IgD-negative memory B cell (primary cell): ENCODE measurements around the gene SCAMP5. TPM values are rescaled to one million over a fixed set of nuclear protein-coding genes. Genes with fewer than 3 reads are reported as not detected.
A peak's percentile ranks its signal among the peaks of the same experiment; 100 is the strongest.

Experiments
- H3K27ac Mint-ChIP-seq, 3 donors: one replicate each; pipeline ENCODE4 v1.8.0; 2020 to 2022; ENCODE audit warnings: mild to moderate bottlenecking in 3 of 3, mixed read lengths in 3 of 3, moderate library complexity in 1 of 3
- H3K27me3 Mint-ChIP-seq: one replicate; pipeline ENCODE4 v1.8.0; 2021; ENCODE audit warnings: mixed read lengths
- H3K36me3 Mint-ChIP-seq: one replicate; pipeline ENCODE4 v1.8.0; 2020; ENCODE audit warnings: mild to moderate bottlenecking, mixed read lengths
- H3K4me1 Mint-ChIP-seq, 3 donors: one replicate each; pipeline ENCODE4 v1.8.0; 2020 to 2022; ENCODE audit warnings: mixed read lengths in 3 of 3, mild to moderate bottlenecking in 1 of 3
- H3K4me3 Mint-ChIP-seq, 4 donors: one replicate each; pipeline ENCODE4 v1.8.0; 2020 to 2022; ENCODE audit warnings: mild to moderate bottlenecking in 4 of 4, mixed read lengths in 4 of 4, moderate library complexity in 3 of 4
- H3K9me3 Mint-ChIP-seq, 3 donors: one replicate each; pipeline ENCODE4 v1.8.0; 2020 to 2021; ENCODE audit warnings: mixed read lengths in 3 of 3, mild to moderate bottlenecking in 1 of 3
- polyA plus RNA-seq: library from polyadenylated mRNA; unstranded; fragments of 300-500 nt; fragmentation: Illumina TruSeq; gene quantifications from one replicate; pipeline ENCODE4 v1.2.3, GENCODE V29; 2021

The SCAMP5 gene
- polyA plus RNA-seq, 1 donor from 2014 or later: 0.24 TPM

GRCh38 chr15:75023181-75023871, 28.0 kb downstream of the SCAMP5 start, which contains the start of gene PPCDC:
Gene PPCDC, plus strand, starts transcription at chr15:75023590. Its CDS starts 4,729 bp downstream, at chr15:75028319.
- peak within 1 kb of the TSS; percentile 77 to 93 (median 83) for H3K27ac Mint-ChIP-seq

GRCh38 chr15:75023872-75024636, 28.7 kb downstream of the SCAMP5 start:
- Mint-ChIP-seq H3K9me3 (no peaks in the 10 kb centered on the region), H3K27ac (peak overlapping the region; percentile 59 to 93 (median 77)), H3K4me3 (peak overlapping the region; percentile 88 to 99 (median 96)), H3K27me3 (peaks cover 2% of the 10 kb centered on the region), H3K4me1 (peaks cover 14 to 20% (median 19%) of the 10 kb centered on the region in 3 donors), H3K36me3 (peaks cover 2% of the 10 kb centered on the region)

More at GRCh38 chr15:75023181-75023871, 28.0 kb downstream of the SCAMP5 start, which contains the start of gene PPCDC:
- H3K36me3 Mint-ChIP-seq: peaks cover 2% of the 10 kb centered on the region
- peaks cover 14 to 20% (median 18%) of the 10 kb centered on the region in 3 donors for H3K4me1 Mint-ChIP-seq
- peak within 1 kb of the TSS; percentile 88 to 99 (median 96) for H3K4me3 Mint-ChIP-seq
- peaks cover 7% of the 10 kb centered on the region for H3K27me3 Mint-ChIP-seq
- H3K9me3 Mint-ChIP-seq: no peaks in the 10 kb centered on the region

- H3K27ac Mint-ChIP-seq: peak overlapping the region in 2 of 3 donors; percentile 10 to 20
- H3K4me1 Mint-ChIP-seq: peaks cover 19 to 24% (median 24%) of the 10 kb centered on the region in 3 donors
- no peaks in the 10 kb centered on the region for H3K27me3 Mint-ChIP-seq
- H3K36me3 Mint-ChIP-seq: peaks cover 4% of the 10 kb centered on the region
- H3K9me3 Mint-ChIP-seq: no peaks in the 10 kb centered on the region
- peak overlapping the region; percentile 28 to 98 (median 86) for H3K4me3 Mint-ChIP-seq
Observed at GRCh38 chr15:75025107-75025506, 29.7 kb downstream of the SCAMP5 start.

- Mint-ChIP-seq H3K27me3 (no peaks in the 10 kb centered on the region), H3K27ac (peak overlapping the region in 2 of 3 donors; percentile 10 to 20), H3K4me1 (peaks cover 19 to 24% (median 24%) of the 10 kb centered on the region in 3 donors), H3K4me3 (peak overlapping the region in 3 of 4 donors; percentile 83 to 98 (median 88)), H3K36me3 (peaks cover 4% of the 10 kb centered on the region), H3K9me3 (no peaks in the 10 kb centered on the region)
Observed at GRCh38 chr15:75025548-75026260, 30.3 kb downstream of the SCAMP5 start.

GRCh38 chr15:75027551-75027950, 32.2 kb downstream of the SCAMP5 start:
- Mint-ChIP-seq H3K9me3 (no peaks in the 10 kb centered on the region), H3K4me1 (peaks cover 24 to 31% (median 29%) of the 10 kb centered on the region in 3 donors), H3K36me3 (peaks cover 4% of the 10 kb centered on the region), H3K27me3 (no peaks in the 10 kb centered on the region), H3K27ac (no peak overlapping the region), H3K4me3 (peak overlapping the region in 1 of 4 donors; percentile 13)

- no peaks in the 10 kb centered on the region for H3K27me3 Mint-ChIP-seq
- peak overlapping the region in 1 of 4 donors; percentile 59 for H3K4me3 Mint-ChIP-seq
- peaks cover 4% of the 10 kb centered on the region for H3K36me3 Mint-ChIP-seq
- H3K27ac Mint-ChIP-seq: peak overlapping the region in 1 of 3 donors; percentile 74
- H3K4me1 Mint-ChIP-seq: peaks cover 22 to 26% (median 23%) of the 10 kb centered on the region in 3 donors
- H3K9me3 Mint-ChIP-seq: no peaks in the 10 kb centered on the region
Observed at GRCh38 chr15:75028991-75029377, 33.6 kb downstream of the SCAMP5 start.

GRCh38 chr15:75029378-75030022, 34.1 kb downstream of the SCAMP5 start:
- peak overlapping the region in 2 of 3 donors; percentile 33 to 74 for H3K27ac Mint-ChIP-seq
- no peaks in the 10 kb centered on the region for H3K9me3 Mint-ChIP-seq
- no peaks in the 10 kb centered on the region for H3K27me3 Mint-ChIP-seq
- H3K36me3 Mint-ChIP-seq: peaks cover 4% of the 10 kb centered on the region
- H3K4me3 Mint-ChIP-seq: peak overlapping the region in 3 of 4 donors; percentile 40 to 59 (median 47)
- H3K4me1 Mint-ChIP-seq: peaks cover 18 to 23% (median 23%) of the 10 kb centered on the region in 3 donors

GRCh38 chr15:75030023-75030413, 34.7 kb downstream of the SCAMP5 start:
- Mint-ChIP-seq H3K4me1 (peaks cover 16 to 22% (median 17%) of the 10 kb centered on the region in 3 donors), H3K36me3 (peaks cover 4% of the 10 kb centered on the region), H3K9me3 (no peaks in the 10 kb centered on the region), H3K27me3 (no peaks in the 10 kb centered on the region), H3K4me3 (no peak overlapping the region), H3K27ac (no peak overlapping the region)

GRCh38 chr15:75030424-75030823, 35.1 kb downstream of the SCAMP5 start:
- H3K4me1 Mint-ChIP-seq: peaks cover 12 to 18% (median 13%) of the 10 kb centered on the region in 3 donors
- no peak overlapping the region for H3K4me3 Mint-ChIP-seq
- no peaks in the 10 kb centered on the region for H3K9me3 Mint-ChIP-seq
- no peaks in the 10 kb centered on the region for H3K27me3 Mint-ChIP-seq
- peak overlapping the region in 1 of 3 donors; percentile 39 for H3K27ac Mint-ChIP-seq
- H3K36me3 Mint-ChIP-seq: peaks cover 4% of the 10 kb centered on the region

GRCh38 chr15:75031848-75032247, 36.5 kb downstream of the SCAMP5 start:
- Mint-ChIP-seq H3K9me3 (no peaks in the 10 kb centered on the region), H3K27me3 (no peaks in the 10 kb centered on the region), H3K4me1 (peaks cover 11 to 13% (median 12%) of the 10 kb centered on the region in 3 donors), H3K27ac (no peak overlapping the region), H3K36me3 (peaks cover 4% of the 10 kb centered on the region), H3K4me3 (peak overlapping the region in 1 of 4 donors; percentile 25)

GRCh38 chr15:75032395-75032794, 37.0 kb downstream of the SCAMP5 start:
- Mint-ChIP-seq H3K27me3 (no peaks in the 10 kb centered on the region), H3K27ac (no peak overlapping the region), H3K9me3 (no peaks in the 10 kb centered on the region), H3K4me1 (peaks cover 11 to 13% (median 12%) of the 10 kb centered on the region in 3 donors), H3K36me3 (peaks cover 4% of the 10 kb centered on the region), H3K4me3 (no peak overlapping the region)

GRCh38 chr15:75033809-75034208, 38.4 kb downstream of the SCAMP5 start:
- H3K27ac Mint-ChIP-seq: no peak overlapping the region
- H3K36me3 Mint-ChIP-seq: peaks cover 5% of the 10 kb centered on the region
- H3K4me1 Mint-ChIP-seq: peaks cover 11 to 12% (median 11%) of the 10 kb centered on the region in 3 donors
- H3K9me3 Mint-ChIP-seq: no peaks in the 10 kb centered on the region
- no peak overlapping the region for H3K4me3 Mint-ChIP-seq
- H3K27me3 Mint-ChIP-seq: no peaks in the 10 kb centered on the region

GRCh38 chr15:75034615-75035014, 39.3 kb downstream of the SCAMP5 start:
- H3K9me3 Mint-ChIP-seq: no peaks in the 10 kb centered on the region
- H3K36me3 Mint-ChIP-seq: peaks cover 3% of the 10 kb centered on the region
- H3K27ac Mint-ChIP-seq: no peak overlapping the region
- no peaks in the 10 kb centered on the region for H3K27me3 Mint-ChIP-seq
- H3K4me3 Mint-ChIP-seq: no peak overlapping the region
- peaks cover 5 to 7% (median 7%) of the 10 kb centered on the region in 3 donors for H3K4me1 Mint-ChIP-seq

GRCh38 chr15:75036212-75036616, 40.9 kb downstream of the SCAMP5 start:
- no peak overlapping the region for H3K4me3 Mint-ChIP-seq
- peaks cover 3% of the 10 kb centered on the region for H3K36me3 Mint-ChIP-seq
- H3K27ac Mint-ChIP-seq: no peak overlapping the region
- no peaks in the 10 kb centered on the region for H3K27me3 Mint-ChIP-seq
- H3K9me3 Mint-ChIP-seq: no peaks in the 10 kb centered on the region
- H3K4me1 Mint-ChIP-seq: peaks cover 5 to 7% (median 7%) of the 10 kb centered on the region in 3 donors
